Posterior cingulate gyrus (tissue), 11 donors: ENCODE results near the gene MRC2.
"Not testable (repeated sequence)": the region's sequence is repeated elsewhere in the genome, so short reads cannot be mapped to it uniquely, and the experiment has no call there.

Source experiments
- DNase-seq, 10 donors: peaks; one replicate each; pipeline versions ENCODE4 v3.0.0 to v3.0.0-alpha.2; 2020 to 2021; ENCODE audit warnings: mixed read lengths in 3 of 10
- intact Hi-C: fragments of 100-400 bp; cut with DNase I; formaldehyde crosslinking; loops from one replicate; pipeline ENCODE4 v1.15.1; 2023

The MRC2 gene

GRCh38 chr17:62675260-62675659, 47.8 kb downstream of the MRC2 start:
- intact Hi-C loops: no loop called here
- peak; percentile 42 to 93 (median 58) for DNase-seq

GRCh38 chr17:62675701-62676100, 48.2 kb downstream of the MRC2 start:
- DNase-seq: peak in 3 of 10 donors; percentile 50 to 67 (median 54)
- intact Hi-C loops: no loop called here

- intact Hi-C loops: no loop called here
These were observed 48.9 kb downstream of the MRC2 start for GRCh38 chr17:62676231-62676943.

GRCh38 chr17:62676952-62677596, 49.6 kb downstream of the MRC2 start:
- intact Hi-C loops: no loop called here

More at GRCh38 chr17:62676231-62676943, 48.9 kb downstream of the MRC2 start:
- DNase-seq: peak in 3 of 10 donors; percentile 57 to 74 (median 63)

GRCh38 chr17:62678214-62678919, 50.9 kb downstream of the MRC2 start:
- intact Hi-C loops: no loop called here
- peak in 3 of 10 donors; percentile 37 to 70 (median 61) for DNase-seq

More at GRCh38 chr17:62676952-62677596, 49.6 kb downstream of the MRC2 start:
- peak in 3 of 10 donors; percentile 53 to 75 (median 72) for DNase-seq

GRCh38 chr17:62679866-62680377, 52.5 kb downstream of the MRC2 start:
- intact Hi-C loops: no loop called here
- peak in 3 of 10 donors; percentile 67 to 82 (median 76) for DNase-seq

GRCh38 chr17:62680541-62681052, 53.1 kb downstream of the MRC2 start:
- DNase-seq: peak in 6 of 10 donors; percentile 23 to 92 (median 68)
- intact Hi-C loops: no loop called here

GRCh38 chr17:62681061-62681938, 53.8 kb downstream of the MRC2 start:
- intact Hi-C loops: no loop called here
- peak in 2 of 10 donors; percentile 5 to 66 for DNase-seq

GRCh38 chr17:62681939-62682381, 54.5 kb downstream of the MRC2 start:
- DNase-seq: peak in 3 of 10 donors; percentile 73 to 86 (median 75)
- intact Hi-C loops: no loop called here

GRCh38 chr17:62684179-62684578, 56.7 kb downstream of the MRC2 start:
- peak in 1 of 10 donors; percentile 18 for DNase-seq
- intact Hi-C loops: no loop called here

GRCh38 chr17:62687997-62688396, 60.5 kb downstream of the MRC2 start:
- intact Hi-C loops: no loop called here
- DNase-seq: peak in 2 of 10 donors; percentile 38 to 55

GRCh38 chr17:62688398-62689160, 61.1 kb downstream of the MRC2 start:
- DNase-seq: peak in 2 of 10 donors; percentile 62 to 76
- intact Hi-C loops: no loop called here

- DNase-seq: peak in 2 of 10 donors; percentile 37 to 83
- intact Hi-C loops: no loop called here
These were observed 62.1 kb downstream of the MRC2 start for GRCh38 chr17:62689441-62690167.

GRCh38 chr17:62690168-62690897, 62.9 kb downstream of the MRC2 start:
- intact Hi-C loops: no loop called here

GRCh38 chr17:62691589-62691915, 64.1 kb downstream of the MRC2 start:
- intact Hi-C loops, DNase-seq: not testable (repeated sequence)

More at GRCh38 chr17:62690168-62690897, 62.9 kb downstream of the MRC2 start:
- peak in 2 of 10 donors; percentile 25 to 85 for DNase-seq

GRCh38 chr17:62692159-62692651, 64.7 kb downstream of the MRC2 start:
- intact Hi-C loops: no loop called here
- DNase-seq: no peak

- no peak for DNase-seq
- intact Hi-C loops: no loop called here
These were observed 65.4 kb downstream of the MRC2 start for GRCh38 chr17:62692721-62693431.
